ENCODE results near the gene SLTM.
"Not testable (repeated sequence)": the region's sequence is repeated elsewhere in the genome, so short reads cannot be mapped to it uniquely, and the experiment has no call there.

The SLTM gene

GRCh38 chr15:58932710-58933280 lies 684 bp downstream of the SLTM start:
- intact Hi-C loops (cut with DNase I), result loop anchor here (2.0 to 5.0 kb wide), 2 partner anchors 162 to 700 kb away; partner anchors contain the start of gene MINDY2
- peak in 20 of 42 donors; percentile 17 to 78 (median 46) for DNase-seq

- peak in 1 of 42 donors; percentile 10 for DNase-seq
- intact Hi-C loops (cut with DNase I), result loop anchor here (2.0 to 5.0 kb wide), 2 partner anchors 161 to 700 kb away; partner anchors contain the start of gene MINDY2
Observed at GRCh38 chr15:58931987-58932588, 1.4 kb downstream of the SLTM start.

GRCh38 chr15:58929891-58930416 lies 3.5 kb downstream of the SLTM start:
- DNase-seq, result no peak
- intact Hi-C loops (cut with DNase I), result loop anchor here (5.0 kb wide), 1 partner anchor 698 kb away; no protein-coding TSS in a partner anchor

GRCh38 chr15:58926823-58927222 lies 6.7 kb downstream of the SLTM start:
- DNase-seq, result no peak
- intact Hi-C loops (cut with DNase I), result no loop called here

- intact Hi-C loops (cut with DNase I), result no loop called here
- no peak for DNase-seq
Observed at GRCh38 chr15:58924327-58924726, 9.2 kb downstream of the SLTM start.

- intact Hi-C loops (cut with DNase I), result no loop called here
- DNase-seq, result no peak
Observed at GRCh38 chr15:58923696-58924300, 9.7 kb downstream of the SLTM start.

GRCh38 chr15:58923284-58923683 lies 10.2 kb downstream of the SLTM start:
- no peak for DNase-seq
- intact Hi-C loops (cut with DNase I), result no loop called here

GRCh38 chr15:58921267-58921790 lies 12.2 kb downstream of the SLTM start:
- intact Hi-C loops (cut with DNase I), result no loop called here
- DNase-seq, result no peak

GRCh38 chr15:58920447-58920846 lies 13.0 kb downstream of the SLTM start:
- intact Hi-C loops (cut with DNase I); DNase-seq: not testable (repeated sequence)

- no peak for DNase-seq
- intact Hi-C loops (cut with DNase I), result no loop called here
Observed at GRCh38 chr15:58919232-58919631, 14.2 kb downstream of the SLTM start.

- DNase-seq, result no peak
- intact Hi-C loops (cut with DNase I), result no loop called here
Observed at GRCh38 chr15:58918239-58918638, 15.2 kb downstream of the SLTM start.

GRCh38 chr15:58917613-58918129 lies 15.8 kb downstream of the SLTM start:
- intact Hi-C loops (cut with DNase I); DNase-seq: not testable (repeated sequence)

- DNase-seq, result no peak
- intact Hi-C loops (cut with DNase I), result no loop called here
Observed at GRCh38 chr15:58916962-58917361, 16.5 kb downstream of the SLTM start.

GRCh38 chr15:58910456-58910855 lies 23.0 kb downstream of the SLTM start:
- no peak for DNase-seq
- intact Hi-C loops (cut with DNase I), result no loop called here

GRCh38 chr15:58909616-58910015 lies 23.9 kb downstream of the SLTM start:
- no peak for DNase-seq
- intact Hi-C loops (cut with DNase I), result no loop called here

GRCh38 chr15:58908550-58909309 lies 24.7 kb downstream of the SLTM start:
- intact Hi-C loops (cut with DNase I), result no loop called here

GRCh38 chr15:58900631-58901030 lies 32.8 kb downstream of the SLTM start:
- intact Hi-C loops (cut with DNase I), result no loop called here
- no peak for DNase-seq

More at GRCh38 chr15:58908550-58909309, 24.7 kb downstream of the SLTM start:
- DNase-seq, result no peak

- no peak for DNase-seq
- intact Hi-C loops (cut with DNase I), result no loop called here
Observed at GRCh38 chr15:58898150-58898680, 35.3 kb downstream of the SLTM start.

- intact Hi-C loops (cut with DNase I), result no loop called here
- DNase-seq, result peak in 3 of 42 donors; percentile 17 to 48 (median 21)
Observed at GRCh38 chr15:58889363-58889762, 44.1 kb downstream of the SLTM start.
